Hippocampal formation (tissue), 2 donors: ENCODE data around the gene LHX3.
"Not testable (repeated sequence)": the region's sequence is repeated elsewhere in the genome, so short reads cannot be mapped to it uniquely, and the experiment has no call there.

ENCODE experiments used
- DNase-seq, 2 donors: peaks; one replicate each; lab custom pipeline; 2025; lab: John Stamatoyannopoulos, UW

LHX3 gene

DNA sequence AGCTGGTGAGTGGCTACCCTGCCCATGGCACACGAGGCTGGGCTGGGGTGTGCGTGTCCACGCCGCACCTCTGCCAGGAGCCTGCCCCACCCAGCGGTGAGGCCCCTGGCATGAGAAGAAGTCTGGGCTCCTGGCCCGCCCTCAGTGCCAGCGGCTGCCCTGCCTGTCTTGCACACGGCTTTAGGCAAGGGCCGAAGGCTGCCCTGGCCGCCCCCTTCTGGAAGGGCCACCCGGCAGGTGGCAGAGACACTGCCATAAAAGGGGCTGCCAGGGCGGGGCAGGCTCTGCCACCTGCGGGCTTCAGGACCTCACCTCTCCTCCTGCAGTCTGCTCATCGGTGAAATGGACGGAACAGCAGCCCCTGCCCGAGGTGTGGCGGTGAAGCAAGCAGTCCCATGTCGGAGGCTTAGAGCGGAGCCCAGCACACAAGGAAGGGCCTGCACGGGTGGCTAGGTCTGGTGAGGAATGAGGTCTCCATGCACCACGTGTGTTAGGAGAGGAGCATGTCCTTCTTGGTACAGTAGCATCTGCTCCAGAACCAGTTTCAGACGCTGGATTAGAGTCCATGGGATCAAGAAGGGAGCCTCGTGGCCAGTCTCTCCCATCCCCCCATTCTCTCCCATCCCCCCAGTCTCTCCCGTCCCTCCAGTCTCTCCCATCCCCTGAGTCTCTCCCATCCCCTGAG lies 51.4 kb downstream of the LHX3 start:
- DNase-seq, result no peak

DNA sequence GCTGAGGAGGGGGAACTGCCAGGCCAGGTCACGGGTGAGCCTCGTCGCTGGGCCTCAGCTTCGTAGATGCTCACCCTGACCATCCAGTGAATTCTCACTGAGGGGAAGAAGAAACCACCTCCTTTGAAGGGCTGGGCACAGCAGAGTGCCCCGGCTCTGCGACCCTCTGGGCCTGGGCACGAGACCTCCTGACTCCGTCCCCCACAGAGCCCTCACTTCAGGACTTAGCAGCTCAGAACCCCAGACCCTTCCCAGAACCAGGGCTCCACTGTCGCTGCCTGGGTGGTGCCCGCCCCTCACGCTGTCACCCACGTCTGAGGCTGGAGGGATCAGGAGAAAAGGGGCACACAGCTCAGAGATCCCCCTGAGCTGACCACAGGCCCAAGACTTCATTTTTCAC lies 52.0 kb downstream of the LHX3 start:
- DNase-seq, result no peak

DNA sequence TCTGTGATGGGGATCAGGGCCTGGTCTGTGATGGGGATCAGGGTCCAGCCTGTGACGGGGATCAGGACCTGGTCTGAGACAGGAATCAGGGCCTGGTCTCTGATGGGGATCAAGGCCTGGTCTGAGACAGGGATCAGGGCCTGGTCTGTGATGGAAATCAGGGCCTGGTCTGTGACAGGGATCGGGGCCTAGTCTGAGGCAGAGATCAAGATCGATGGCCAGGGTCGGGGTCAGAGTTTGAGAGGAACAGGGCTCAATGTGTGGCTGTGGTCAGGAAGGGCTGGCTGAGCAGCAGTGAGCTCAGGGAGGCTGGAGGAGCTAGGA lies 52.4 kb downstream of the LHX3 start:
- DNase-seq, result no peak

GRCh38 chr9:136151848-136152542 lies 52.9 kb downstream of the LHX3 start:
- no peak for DNase-seq

- DNase-seq, result no peak
Measured at GRCh38 chr9:136151214-136151804, 53.6 kb downstream of the LHX3 start.

DNA sequence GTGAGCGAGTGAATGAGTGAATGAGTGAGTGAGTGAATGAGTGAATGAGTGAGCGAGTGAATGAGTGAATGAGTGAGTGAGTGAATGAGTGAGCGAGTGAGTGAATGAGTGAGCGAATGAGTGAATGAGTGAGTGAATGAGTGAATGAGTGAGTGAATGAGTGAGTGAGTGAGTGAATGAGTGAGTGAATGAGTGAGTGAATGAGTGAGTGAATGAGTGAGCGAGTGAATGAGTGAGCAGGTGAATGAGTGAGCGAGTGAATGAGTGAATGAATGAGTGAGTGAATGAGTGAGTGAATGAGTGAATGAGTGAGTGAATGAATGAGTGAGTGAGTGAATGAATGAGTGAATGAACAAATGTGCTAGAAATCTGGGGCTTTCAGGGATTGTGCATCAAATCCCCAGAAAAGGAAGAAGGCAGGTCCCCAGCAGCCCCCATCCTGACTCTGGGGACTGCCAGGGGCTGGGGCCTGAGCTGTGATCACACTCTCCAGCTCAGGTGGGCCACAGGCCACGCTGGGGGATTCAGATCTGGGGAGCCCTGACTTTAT lies 54.2 kb downstream of the LHX3 start:
- DNase-seq, result not testable (repeated sequence)

DNA sequence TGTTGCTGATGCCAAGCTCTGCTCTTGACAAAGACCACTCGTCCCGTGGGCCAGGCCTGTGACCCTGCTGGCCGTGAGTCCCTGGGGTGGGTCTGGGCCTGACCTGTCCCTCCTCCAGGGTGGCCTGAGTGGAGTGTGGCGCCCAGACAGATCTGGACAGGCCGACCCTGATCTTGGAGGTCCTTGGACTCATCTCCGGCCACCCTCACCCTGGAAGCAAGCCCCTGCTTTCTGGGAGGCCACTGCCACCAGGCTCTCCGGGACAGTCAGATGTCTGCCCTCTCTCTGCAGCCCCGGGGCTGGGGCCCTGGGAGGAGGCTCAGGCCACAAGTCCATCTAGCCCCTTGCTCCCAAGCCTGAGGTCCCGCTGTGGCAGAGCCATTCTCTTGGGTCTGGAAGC lies 55.1 kb downstream of the LHX3 start:
- DNase-seq, result no peak

DNA sequence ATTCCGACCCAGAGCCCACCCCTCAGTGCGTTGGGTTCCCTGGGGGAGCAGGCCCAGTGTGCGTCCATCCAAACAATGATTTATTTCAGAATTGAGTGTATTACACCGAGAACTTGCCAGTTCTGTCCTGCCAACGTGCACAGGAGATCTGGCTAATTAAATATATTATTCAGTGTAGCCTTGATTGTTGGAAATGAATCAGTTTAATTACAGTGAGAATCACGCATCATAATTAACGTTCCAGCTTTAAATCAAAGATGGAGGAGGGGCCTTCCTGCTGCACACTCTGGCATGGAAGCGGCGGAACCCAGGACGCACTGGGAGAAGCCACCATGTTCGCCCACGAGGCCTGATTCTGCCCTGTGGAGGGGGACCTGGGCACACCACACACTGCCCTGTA lies 55.6 kb downstream of the LHX3 start:
- no peak for DNase-seq

DNA sequence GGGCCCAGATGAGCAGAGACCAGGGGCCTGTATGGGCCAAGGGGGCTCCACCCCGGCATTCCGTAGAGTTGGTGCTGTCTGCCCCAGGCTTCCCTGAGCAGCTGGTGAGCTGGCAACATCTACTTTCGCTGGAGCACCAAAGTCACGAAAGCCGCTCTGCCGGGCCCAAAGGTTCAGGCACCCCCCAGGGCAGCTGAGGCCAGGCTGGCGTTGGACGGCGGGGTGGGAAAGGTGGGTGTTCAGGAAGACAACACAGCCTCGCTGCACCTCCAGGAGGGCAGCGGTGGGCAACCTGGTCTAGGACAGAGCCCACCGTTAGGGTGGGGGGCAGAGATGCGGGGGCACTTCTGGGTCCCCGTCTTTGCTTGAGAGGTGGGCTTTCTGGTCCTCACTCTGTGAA lies 56.2 kb downstream of the LHX3 start:
- no peak for DNase-seq

GRCh38 chr9:136147890-136148714 lies 56.8 kb downstream of the LHX3 start:
- no peak for DNase-seq

- no peak for DNase-seq
Measured at GRCh38 chr9:136147038-136147889, 57.7 kb downstream of the LHX3 start.
